ENCODE results near the gene FEN1.

FEN1 gene

GRCh38 chr11:61815790-61816735, 23.4 kb downstream of the FEN1 start (continued):
- no peak for TF ChIP-seq OSR2 (tag by site-specific recombination; IDR thresholded peaks at IDR 0.05)
- no peak for TF ChIP-seq ZNF366 (tag by site-specific recombination; conservative IDR thresholded peaks at IDR 0.05)
- TF ChIP-seq ZNF747 (tag by site-specific recombination; IDR thresholded peaks at IDR 0.05): no peak
- no peak for TF ChIP-seq ZNF114 (tag by site-specific recombination; IDR thresholded peaks at IDR 0.05)
- TF ChIP-seq ZNF26 (tag by site-specific recombination; IDR thresholded peaks at IDR 0.05): no peak
- TF ChIP-seq ZNF529 (tag by site-specific recombination; IDR thresholded peaks at IDR 0.05; ENCODE audit: insufficient replicate concordance): no peak
- no peak for TF ChIP-seq ZBTB8A (tag by site-specific recombination; IDR thresholded peaks at IDR 0.05)
- no peak for TF ChIP-seq MZF1 (tag by site-specific recombination; IDR thresholded peaks at IDR 0.05; ENCODE audit: borderline replicate concordance)
- TF ChIP-seq, protein P1, sequence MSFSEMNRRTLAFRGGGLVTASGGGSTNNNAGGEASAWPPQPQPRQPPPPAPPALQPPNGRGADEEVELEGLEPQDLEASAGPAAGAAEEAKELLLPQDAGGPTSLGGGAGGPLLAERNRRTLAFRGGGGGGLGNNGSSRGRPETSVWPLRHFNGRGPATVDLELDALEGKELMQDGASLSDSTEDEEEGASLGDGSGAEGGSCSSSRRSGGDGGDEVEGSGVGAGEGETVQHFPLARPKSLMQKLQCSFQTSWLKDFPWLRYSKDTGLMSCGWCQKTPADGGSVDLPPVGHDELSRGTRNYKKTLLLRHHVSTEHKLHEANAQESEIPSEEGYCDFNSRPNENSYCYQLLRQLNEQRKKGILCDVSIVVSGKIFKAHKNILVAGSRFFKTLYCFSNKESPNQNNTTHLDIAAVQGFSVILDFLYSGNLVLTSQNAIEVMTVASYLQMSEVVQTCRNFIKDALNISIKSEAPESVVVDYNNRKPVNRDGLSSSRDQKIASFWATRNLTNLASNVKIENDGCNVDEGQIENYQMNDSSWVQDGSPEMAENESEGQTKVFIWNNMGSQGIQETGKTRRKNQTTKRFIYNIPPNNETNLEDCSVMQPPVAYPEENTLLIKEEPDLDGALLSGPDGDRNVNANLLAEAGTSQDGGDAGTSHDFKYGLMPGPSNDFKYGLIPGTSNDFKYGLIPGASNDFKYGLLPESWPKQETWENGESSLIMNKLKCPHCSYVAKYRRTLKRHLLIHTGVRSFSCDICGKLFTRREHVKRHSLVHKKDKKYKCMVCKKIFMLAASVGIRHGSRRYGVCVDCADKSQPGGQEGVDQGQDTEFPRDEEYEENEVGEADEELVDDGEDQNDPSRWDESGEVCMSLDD (tag by site-specific recombination; IDR thresholded peaks at IDR 0.05): no peak
- TF ChIP-seq ZNF221 (tag by site-specific recombination; IDR thresholded peaks at IDR 0.05; ENCODE audit: borderline replicate concordance): no peak
- peak; percentile 29; the same call in 1 of the 2 replicates for TF ChIP-seq KLF1 (tag by site-specific recombination; IDR thresholded peaks at IDR 0.05)
- no peak for TF ChIP-seq HOXD13 (CRISPR knock-in tag; IDR thresholded peaks at IDR 0.05; ENCODE audit: borderline replicate concordance)
- TF ChIP-seq ZNF837 (tag by site-specific recombination; IDR thresholded peaks at IDR 0.05): no peak
- TF ChIP-seq ZBTB48 (tag by site-specific recombination; IDR thresholded peaks at IDR 0.05): no peak
- TF ChIP-seq SCRT1 (tag by site-specific recombination; IDR thresholded peaks at IDR 0.05; ENCODE audit: borderline replicate concordance): peak; percentile 77; the same call in 1 of the 2 replicates
- peak; percentile 57 for TF ChIP-seq SP2 (tag by site-specific recombination; IDR thresholded peaks at IDR 0.05)
- TF ChIP-seq ZSCAN23 (tag by site-specific recombination; IDR thresholded peaks at IDR 0.05): no peak
- no peak for TF ChIP-seq ZNF248 (tag by site-specific recombination; IDR thresholded peaks at IDR 0.05)
- no peak for TF ChIP-seq CTCF (tag by site-specific recombination; IDR thresholded peaks at IDR 0.05)
- no peak for TF ChIP-seq ELK4 (IDR thresholded peaks at IDR 0.05; ENCODE audit: borderline replicate concordance, low read depth, low read length)
- TF ChIP-seq ZNF335 (tag by site-specific recombination; conservative IDR thresholded peaks at IDR 0.05): peak; percentile 85
- no peak for TF ChIP-seq SP7 (tag by site-specific recombination; IDR thresholded peaks at IDR 0.05)
- no peak for TF ChIP-seq ZNF157 (tag by site-specific recombination; IDR thresholded peaks at IDR 0.05)
- TF ChIP-seq ZSCAN30 (tag by site-specific recombination; IDR thresholded peaks at IDR 0.05): no peak
- no peak for TF ChIP-seq ZNF174 (tag by site-specific recombination; IDR thresholded peaks at IDR 0.05)
- TF ChIP-seq ZNF510 (tag by site-specific recombination; IDR thresholded peaks at IDR 0.05; ENCODE audit: insufficient replicate concordance): no peak
- TF ChIP-seq ZNF654 (tag by site-specific recombination; IDR thresholded peaks at IDR 0.05; ENCODE audit: low read depth): no peak
- TF ChIP-seq ZFP3 (tag by site-specific recombination; IDR thresholded peaks at IDR 0.05; ENCODE audit: low read depth): no peak
- no peak for TF ChIP-seq ZNF175 (tag by site-specific recombination; IDR thresholded peaks at IDR 0.05)
- TF ChIP-seq ZNF664 (tag by site-specific recombination; IDR thresholded peaks at IDR 0.05): no peak
